ENCODE measurements around the gene BLVRB. TPM values are rescaled to one million over a fixed set of nuclear protein-coding genes. Genes with fewer than 3 reads are reported as not detected.

Gene BLVRB
- total RNA-seq, 3 donors from 2014 or later (not counting 1 experiment from before 2014, with no cell fraction given): 16.8 to 25.2 (median 18.3) TPM

GRCh38 chr19:40425450-40426287, 39.9 kb downstream of the BLVRB start, which contains the start of gene SERTAD1:
Gene SERTAD1 (minus strand): TSS chr19:40425992. CDS start chr19:40423546, 2,446 bp downstream.
- Mint-ChIP-seq H3K4me3 (peak within 1 kb of the TSS; percentile 94), H3K4me1 (peaks cover 21 to 31% of the 10 kb centered on the region in 2 donors), H3K27ac (peak within 1 kb of the TSS; percentile 91 to 94), H3K27me3 (ENCODE audit: low read depth in 2 of 2) (no peaks in the 10 kb centered on the region), H3K36me3 (no peaks in the 10 kb centered on the region), H3K9me3 (no peaks in the 10 kb centered on the region)
- no peaks in the 10 kb centered on the region for H3K27me3 ChIP-seq (ENCODE audit: control insufficient read depth, insufficient read depth, low read length)
- DNase-seq: peak; percentile 100
- intact Hi-C loops (cut with micrococcal nuclease): loop anchor here (1.0 kb wide), 3 partner anchors 19 to 41 kb away; partner anchors contain the start of gene SERTAD3
- no peaks in the 10 kb centered on the region for H3K9me3 ChIP-seq (ENCODE audit: control insufficient read depth, insufficient read depth, low read length)
- ATAC-seq: peak; percentile 88 to 98 (median 88)
- H3K4me3 ChIP-seq (ENCODE audit: low read length): peak within 1 kb of the TSS; percentile 71
- H3K36me3 ChIP-seq (ENCODE audit: control insufficient read depth, insufficient read depth, low read length): peaks cover 10% of the 10 kb centered on the region
- peak within 1 kb of the TSS; percentile 95 for H3K27ac ChIP-seq (ENCODE audit: low read length)
- under 1% methylated on average over 73 of the region's 75 CpGs for WGBS (ENCODE audit: insufficient coverage)
- TF ChIP-seq CTCF (IDR thresholded peaks at IDR 0.05): peak; percentile 73
- H3K4me1 ChIP-seq (ENCODE audit: control insufficient read depth, insufficient read depth, low read length): peaks cover 26% of the 10 kb centered on the region

- no peaks in the 10 kb centered on the region for H3K9me3 Mint-ChIP-seq
- no peak for TF ChIP-seq CTCF (IDR thresholded peaks at IDR 0.05)
- ATAC-seq (no peak), DNase-seq (peak in 1 of 2 donors; percentile 46)
- no peaks in the 10 kb centered on the region for H3K27me3 Mint-ChIP-seq (ENCODE audit: low read depth in 2 of 2)
- H3K9me3 ChIP-seq (ENCODE audit: control insufficient read depth, insufficient read depth, low read length): no peaks in the 10 kb centered on the region
- H3K4me3 Mint-ChIP-seq: peak overlapping the region; percentile 94
- peak overlapping the region; percentile 71 for H3K4me3 ChIP-seq (ENCODE audit: low read length)
- H3K4me1 ChIP-seq (ENCODE audit: control insufficient read depth, insufficient read depth, low read length): peaks cover 30% of the 10 kb centered on the region
- H3K27ac ChIP-seq (ENCODE audit: low read length): peak overlapping the region; percentile 95
- WGBS (ENCODE audit: insufficient coverage): 3% methylated on average over 27 of the region's 28 CpGs
- H3K4me1 Mint-ChIP-seq: peaks cover 21 to 34% of the 10 kb centered on the region in 2 donors
- H3K36me3 ChIP-seq (ENCODE audit: control insufficient read depth, insufficient read depth, low read length): peaks cover 10% of the 10 kb centered on the region
- no peaks in the 10 kb centered on the region for H3K27me3 ChIP-seq (ENCODE audit: control insufficient read depth, insufficient read depth, low read length)
- peak overlapping the region; percentile 91 to 94 for H3K27ac Mint-ChIP-seq
- H3K36me3 Mint-ChIP-seq: no peaks in the 10 kb centered on the region
- intact Hi-C loops (cut with micrococcal nuclease): loop anchor here (1.0 to 5.0 kb wide), 2 partner anchors 21 to 172 kb away; no protein-coding TSS in a partner anchor
Observed at GRCh38 chr19:40424637-40425449, 40.7 kb downstream of the BLVRB start.

GRCh38 chr19:40423938-40424337, 41.6 kb downstream of the BLVRB start:
- peak overlapping the region; percentile 64 for H3K4me3 Mint-ChIP-seq
- no peak for TF ChIP-seq CTCF (IDR thresholded peaks at IDR 0.05)
- intact Hi-C loops (cut with micrococcal nuclease): loop anchor here (5.0 kb wide), 1 partner anchor 173 kb away; no protein-coding TSS in a partner anchor
- H3K27ac Mint-ChIP-seq: peak overlapping the region; percentile 91 to 94
- no peak for ATAC-seq
- peaks cover 30% of the 10 kb centered on the region for H3K4me1 ChIP-seq (ENCODE audit: control insufficient read depth, insufficient read depth, low read length)
- no peaks in the 10 kb centered on the region for H3K9me3 Mint-ChIP-seq
- H3K27me3 ChIP-seq (ENCODE audit: control insufficient read depth, insufficient read depth, low read length): no peaks in the 10 kb centered on the region
- H3K4me1 Mint-ChIP-seq: peaks cover 21 to 36% of the 10 kb centered on the region in 2 donors
- no peak for DNase-seq
- H3K27me3 Mint-ChIP-seq (ENCODE audit: low read depth in 2 of 2): no peaks in the 10 kb centered on the region
- no peaks in the 10 kb centered on the region for H3K9me3 ChIP-seq (ENCODE audit: control insufficient read depth, insufficient read depth, low read length)
- no peak overlapping the region for H3K4me3 ChIP-seq (ENCODE audit: low read length)
- peaks cover 10% of the 10 kb centered on the region for H3K36me3 ChIP-seq (ENCODE audit: control insufficient read depth, insufficient read depth, low read length)
- WGBS (ENCODE audit: insufficient coverage): 91% methylated on average over 2 of the region's 6 CpGs
- H3K27ac ChIP-seq (ENCODE audit: low read length): no peak overlapping the region
- no peaks in the 10 kb centered on the region for H3K36me3 Mint-ChIP-seq
